Kasumi-1 (cell line): Measurements from ENCODE around the gene GPHN.

Experiments
- DNase-seq, 2 experiments: peaks; one replicate each; lab custom pipeline; 2025; lab: John Stamatoyannopoulos, UW

Gene GPHN

GRCh38 chr14:67167420-67168109, 659.6 kb downstream of the GPHN start:
- no peak for DNase-seq

GRCh38 chr14:67168110-67168441, 660.1 kb downstream of the GPHN start:
- peak in 1 of 2 experiments; percentile 31 for DNase-seq

GRCh38 chr14:67170660-67171059, 662.7 kb downstream of the GPHN start:
- DNase-seq: no peak

- no peak for DNase-seq
Measured at GRCh38 chr14:67172056-67172455, 664.1 kb downstream of the GPHN start.

GRCh38 chr14:67172520-67172919, 664.6 kb downstream of the GPHN start:
- DNase-seq: no peak

- no peak for DNase-seq
Measured at GRCh38 chr14:67173719-67174118, 665.8 kb downstream of the GPHN start.

GRCh38 chr14:67186172-67186768, 678.3 kb downstream of the GPHN start:
- no peak for DNase-seq

- DNase-seq: no peak
Measured at GRCh38 chr14:67186789-67187584, 679.0 kb downstream of the GPHN start.

- no peak for DNase-seq
Measured at GRCh38 chr14:67187826-67188225, 679.9 kb downstream of the GPHN start.

- DNase-seq: no peak
Measured at GRCh38 chr14:67188326-67188725, 680.4 kb downstream of the GPHN start.

GRCh38 chr14:67191768-67192290, 683.9 kb downstream of the GPHN start:
- DNase-seq: no peak

GRCh38 chr14:67192366-67192765, 684.4 kb downstream of the GPHN start:
- DNase-seq: no peak

GRCh38 chr14:67195279-67195678, 687.3 kb downstream of the GPHN start:
- DNase-seq: no peak

GRCh38 chr14:67199016-67199415, 691.1 kb downstream of the GPHN start:
- no peak for DNase-seq

GRCh38 chr14:67207810-67208209, 699.9 kb downstream of the GPHN start:
- DNase-seq: no peak

- no peak for DNase-seq
Measured at GRCh38 chr14:67218126-67218525, 710.2 kb downstream of the GPHN start.

GRCh38 chr14:67221248-67221981, 713.5 kb downstream of the GPHN start:
- no peak for DNase-seq

- no peak for DNase-seq
Measured at GRCh38 chr14:67221982-67222328, 714.0 kb downstream of the GPHN start.

- DNase-seq: no peak
Measured at GRCh38 chr14:67225523-67225922, 717.6 kb downstream of the GPHN start.

GRCh38 chr14:67228325-67228984, 720.5 kb downstream of the GPHN start:
- no peak for DNase-seq
